Measurements from ENCODE around the gene MICAL2. TPM values are rescaled to one million over a fixed set of nuclear protein-coding genes. Genes with fewer than 3 reads are reported as not detected.

MICAL2 gene
- total and polyA plus RNA-seq, 3 donors from 2014 or later, result 224 to 461 (median 401) TPM

DNA sequence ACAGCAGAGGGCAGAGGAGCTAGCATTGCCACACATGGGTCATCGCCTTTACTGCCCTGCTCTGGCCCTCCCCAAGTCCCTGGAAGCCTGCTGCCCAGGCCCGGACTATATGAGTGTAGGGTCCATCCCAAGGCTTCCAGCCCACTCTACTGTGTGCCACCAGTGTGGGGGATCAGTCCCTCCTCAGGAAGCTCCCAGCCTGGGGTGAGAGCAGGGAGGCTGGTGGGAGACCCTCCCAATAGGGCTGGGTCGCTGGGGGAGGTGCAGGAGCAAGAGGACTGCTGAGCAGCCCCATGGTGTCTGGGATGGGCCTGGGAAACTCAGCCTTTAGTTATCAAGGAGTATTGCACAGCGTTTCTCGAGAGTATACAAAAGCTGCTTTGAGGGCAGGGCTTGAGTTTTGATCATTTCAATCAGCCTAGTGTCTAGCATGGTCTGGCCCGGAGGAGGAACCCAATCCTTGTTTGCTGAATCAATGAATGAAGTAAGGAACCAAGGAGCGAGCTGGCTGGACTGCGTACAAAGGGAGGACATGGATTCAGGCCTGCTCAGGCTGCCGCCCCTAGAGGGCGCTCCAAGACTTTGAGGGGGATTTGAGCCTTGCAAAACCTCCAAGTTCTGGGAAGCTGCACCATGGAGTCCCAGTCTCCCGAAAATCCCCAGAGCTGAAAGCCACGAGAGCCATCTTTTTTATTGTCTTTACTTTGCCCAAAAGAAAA is 178.0 kb downstream of the MICAL2 start:
- WGBS, 2 donors, result 44 to 47% methylated on average over 10 to 12 of the region's 12 CpGs
- Histone ChIP-seq H3K9me3 (no peaks in the 10 kb centered on the region), H3K4me3 (no peak overlapping the region), H3K27me3 (no peaks in the 10 kb centered on the region), H3K36me3 (ENCODE audit: low read depth, missing control alignments) (no peaks in the 10 kb centered on the region), H3K27ac (no peak overlapping the region), H3K4me1 (peaks cover 11% of the 10 kb centered on the region)
- peak; percentile 87 for DNase-seq
- no peak for TF ChIP-seq POLR2A (IDR thresholded peaks at IDR 0.05)
- TF ChIP-seq, protein P1, sequence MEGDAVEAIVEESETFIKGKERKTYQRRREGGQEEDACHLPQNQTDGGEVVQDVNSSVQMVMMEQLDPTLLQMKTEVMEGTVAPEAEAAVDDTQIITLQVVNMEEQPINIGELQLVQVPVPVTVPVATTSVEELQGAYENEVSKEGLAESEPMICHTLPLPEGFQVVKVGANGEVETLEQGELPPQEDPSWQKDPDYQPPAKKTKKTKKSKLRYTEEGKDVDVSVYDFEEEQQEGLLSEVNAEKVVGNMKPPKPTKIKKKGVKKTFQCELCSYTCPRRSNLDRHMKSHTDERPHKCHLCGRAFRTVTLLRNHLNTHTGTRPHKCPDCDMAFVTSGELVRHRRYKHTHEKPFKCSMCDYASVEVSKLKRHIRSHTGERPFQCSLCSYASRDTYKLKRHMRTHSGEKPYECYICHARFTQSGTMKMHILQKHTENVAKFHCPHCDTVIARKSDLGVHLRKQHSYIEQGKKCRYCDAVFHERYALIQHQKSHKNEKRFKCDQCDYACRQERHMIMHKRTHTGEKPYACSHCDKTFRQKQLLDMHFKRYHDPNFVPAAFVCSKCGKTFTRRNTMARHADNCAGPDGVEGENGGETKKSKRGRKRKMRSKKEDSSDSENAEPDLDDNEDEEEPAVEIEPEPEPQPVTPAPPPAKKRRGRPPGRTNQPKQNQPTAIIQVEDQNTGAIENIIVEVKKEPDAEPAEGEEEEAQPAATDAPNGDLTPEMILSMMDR (IDR thresholded peaks at IDR 0.05), result peak; percentile 59 to 85 (median 71)
- intact Hi-C loops (cut with DNase I; ENCODE audit: low total_unique reads), result no loop called here

DNA sequence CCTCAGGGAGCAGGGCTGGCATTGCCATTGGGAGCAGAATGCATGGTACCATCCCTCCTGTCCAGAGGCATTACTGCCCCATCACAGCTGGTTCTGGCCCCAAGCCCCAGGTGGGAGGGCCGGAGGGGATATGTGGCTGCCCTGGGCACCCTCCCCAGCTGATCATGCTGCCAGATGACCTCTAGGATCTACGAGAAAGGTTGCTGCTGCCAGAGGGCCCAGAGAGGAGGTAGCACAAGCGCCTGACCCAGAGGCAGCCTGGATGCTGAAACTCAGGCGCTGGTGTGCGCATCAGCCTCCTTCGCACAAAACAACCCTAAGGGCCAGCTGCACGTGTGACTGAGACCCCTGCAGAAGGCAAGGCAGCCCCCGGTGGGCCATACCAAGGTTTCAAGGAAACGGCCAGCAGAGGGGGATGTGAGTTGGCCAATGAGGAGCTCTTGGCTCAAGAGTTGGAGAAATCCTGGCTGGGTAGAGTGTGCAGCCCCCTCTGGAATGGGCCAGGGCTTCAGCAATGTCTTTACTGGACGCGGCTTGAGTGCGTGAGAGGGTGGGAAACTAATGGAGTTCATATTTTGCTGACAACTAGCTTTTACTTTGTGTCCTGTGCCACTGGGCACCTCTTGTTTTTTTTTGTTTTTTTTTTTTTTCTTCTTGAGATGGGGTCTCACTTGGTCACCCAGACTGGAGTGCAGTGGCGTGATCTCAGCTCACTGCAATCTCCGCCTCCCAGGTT is 178.7 kb downstream of the MICAL2 start:
- H3K9me3 ChIP-seq, result no peaks in the 10 kb centered on the region
- WGBS, 2 donors, result 75 to 82% methylated on average over 12 to 14 of the region's 14 CpGs
- H3K4me3 ChIP-seq, result no peak overlapping the region
- TF ChIP-seq, protein P1 (IDR thresholded peaks at IDR 0.05), result peak in 1 of 3 experiments; percentile 7
- no peak for TF ChIP-seq POLR2A (IDR thresholded peaks at IDR 0.05)
- intact Hi-C loops (cut with DNase I; ENCODE audit: low total_unique reads), result no loop called here
- no peak overlapping the region for H3K27ac ChIP-seq
- no peak for DNase-seq
- no peaks in the 10 kb centered on the region for H3K27me3 ChIP-seq
- no peaks in the 10 kb centered on the region for H3K36me3 ChIP-seq (ENCODE audit: low read depth, missing control alignments)
- peaks cover 11% of the 10 kb centered on the region for H3K4me1 ChIP-seq

DNA sequence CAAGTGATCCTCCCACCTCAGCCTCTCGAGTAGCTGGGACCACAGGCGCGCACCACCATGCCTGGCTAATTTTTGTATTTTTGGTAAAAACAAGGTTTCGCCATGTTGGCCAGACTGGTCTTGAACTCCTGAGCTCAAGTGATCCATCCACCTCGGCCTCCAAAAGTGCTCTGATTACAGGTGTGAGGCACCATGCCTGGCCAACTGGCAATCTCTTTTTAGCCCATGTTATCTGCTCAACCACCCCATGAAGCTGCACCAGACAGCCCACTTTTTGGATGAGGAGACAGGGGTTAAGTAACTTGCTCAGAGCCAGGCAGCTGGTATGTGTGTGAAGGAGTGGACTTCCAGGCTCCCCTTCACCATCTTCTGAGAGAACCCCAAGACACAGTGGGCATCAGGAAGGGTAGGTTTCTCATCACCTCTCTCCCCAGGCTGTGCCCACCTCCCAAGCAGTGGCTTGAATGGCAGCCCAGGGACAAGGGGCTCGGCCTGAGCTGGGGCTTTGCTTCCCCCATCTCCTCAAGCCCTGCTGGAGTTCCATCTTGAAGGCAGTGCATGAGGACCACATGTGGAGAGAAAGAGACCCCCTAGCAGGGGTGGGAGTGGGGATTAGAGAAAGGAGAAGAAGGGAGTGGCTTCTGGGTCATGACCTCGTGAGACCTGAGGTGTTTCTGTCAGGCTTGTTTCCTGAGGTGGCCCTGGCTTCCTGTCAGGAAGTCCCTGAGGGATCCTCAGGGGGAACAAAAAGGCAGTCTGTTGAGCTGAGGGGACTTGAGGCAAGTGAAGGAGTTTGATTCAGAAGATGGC is 179.5 kb downstream of the MICAL2 start:
- no peak overlapping the region for H3K27ac ChIP-seq
- H3K9me3 ChIP-seq, result no peaks in the 10 kb centered on the region
- H3K4me3 ChIP-seq, result no peak overlapping the region
- 92 to 95% methylated on average over 6 to 7 of the region's 7 CpGs for WGBS, 2 donors
- TF ChIP-seq, protein P1 (IDR thresholded peaks at IDR 0.05), result no peak
- no peak for TF ChIP-seq POLR2A (IDR thresholded peaks at IDR 0.05)
- H3K36me3 ChIP-seq (ENCODE audit: low read depth, missing control alignments), result no peaks in the 10 kb centered on the region
- H3K27me3 ChIP-seq, result no peaks in the 10 kb centered on the region
- peaks cover 11% of the 10 kb centered on the region for H3K4me1 ChIP-seq
- DNase-seq, result no peak
- intact Hi-C loops (cut with DNase I; ENCODE audit: low total_unique reads), result no loop called here

DNA sequence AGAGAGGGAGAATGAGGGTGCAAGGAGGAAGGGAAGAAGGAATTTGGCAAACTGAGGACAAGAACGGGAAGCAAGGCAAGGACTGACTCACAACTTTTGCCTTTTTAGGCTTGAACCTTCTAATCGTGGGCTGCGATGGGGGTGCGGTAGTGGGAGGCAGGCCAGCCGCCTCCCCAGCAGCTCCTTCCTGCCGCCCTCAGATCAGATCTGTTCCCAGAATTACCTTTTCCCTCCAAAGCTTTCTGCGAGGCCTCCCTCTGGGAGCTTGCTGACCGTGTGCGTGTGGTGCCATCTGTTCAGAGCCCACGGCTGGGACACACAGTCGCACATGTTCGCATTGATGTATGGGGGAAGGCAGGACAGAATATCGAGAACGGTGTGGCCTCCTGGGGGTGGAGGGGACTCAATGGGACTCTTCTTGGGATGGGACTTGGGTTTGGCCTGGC is 180.1 kb downstream of the MICAL2 start:
- Histone ChIP-seq H3K4me3 (no peak overlapping the region), H3K27ac (no peak overlapping the region), H3K27me3 (no peaks in the 10 kb centered on the region), H3K9me3 (no peaks in the 10 kb centered on the region), H3K36me3 (ENCODE audit: low read depth, missing control alignments) (no peaks in the 10 kb centered on the region), H3K4me1 (peaks cover 11% of the 10 kb centered on the region)
- TF ChIP-seq, protein P1 (IDR thresholded peaks at IDR 0.05), result no peak
- TF ChIP-seq POLR2A (IDR thresholded peaks at IDR 0.05), result no peak
- WGBS, 2 donors, result 84 to 88% methylated on average over 13 to 14 of the region's 14 CpGs
- DNase-seq, result no peak
- intact Hi-C loops (cut with DNase I; ENCODE audit: low total_unique reads), result no loop called here
